Motor neuron (in vitro differentiated cells): ENCODE results near the gene SLC47A2. TPM values are rescaled to one million over a fixed set of nuclear protein-coding genes. Genes with fewer than 3 reads are reported as not detected.
A peak's percentile ranks its signal among the peaks of the same experiment; 100 is the strongest.
"Not testable (repeated sequence)": the region's sequence is repeated elsewhere in the genome, so short reads cannot be mapped to it uniquely, and the experiment has no call there.

Experiments
- ATAC-seq, 8 experiments: fragments of 200-7000 bp; cut with Tn5 transposase; replicated peaks in 6 of 8; 2 replicates each; pipeline ENCODE4 v1.8.0; 2021; ENCODE audit warnings: mild to moderate bottlenecking in 8 of 8, moderate library complexity in 8 of 8
- H3K27ac ChIP-seq, 2 donors: fragments of 250-450 bp; sonication (Bioruptor Pico); 2 replicates each; pipeline ENCODE4 v1.9.0; 2021; ENCODE audit warnings: antibody characterized with exemption in 2 of 2, mild to moderate bottlenecking in 2 of 2, moderate library complexity in 1 of 2
- H3K4me1 ChIP-seq, 2 donors: fragments of 250-450 bp; sonication (Bioruptor Pico); replicated peaks in 1 of 2; 2 replicates each; pipeline ENCODE4 v1.6.1; 2021; ENCODE audit warnings: antibody characterized with exemption in 2 of 2, mild to moderate bottlenecking in 2 of 2, moderate library complexity in 1 of 2
- H3K4me3 ChIP-seq, 5 donors: fragments of 250-450 bp; sonication (Bioruptor Pico); 2 replicates each; pipeline ENCODE4 v1.9.0; 2021; ENCODE audit warnings: antibody characterized with exemption in 5 of 5, mild to moderate bottlenecking in 5 of 5, moderate library complexity in 4 of 5
- WGBS, 10 experiments: fragments of 450-650 bp; shearing (Covaris generic); methylation state at CpG; one replicate each; pipeline ENCODE4 v1.0.0; 2022; 5-methylcytosine and 5-hydroxymethylcytosine counted together
- in situ Hi-C, 9 experiments: fragments of 400-800 bp; cut with MboI; loops; one replicate each; pipeline ENCODE4 v1.15.0; 2021; ENCODE audit warnings: low sequenced_read_pairs in 9 of 9, low pct_unique_long_range_greater_than_20kb in 2 of 9; ENCODE audit not compliant: unreplicated experiment in 9 of 9
- total RNA-seq, 8 experiments: library from RNA; unstranded; fragments of 300-600 nt; gene quantifications; 2 replicates each; pipeline versions ENCODE4 v1.2.3 to v1.2.4, GENCODE V29; 2022

SLC47A2 gene
- 1 to 10 TPM in 3 of 8 experiments, under 1 TPM in 5; 0.29 to 2.2 (median 0.60) TPM for total RNA-seq

GRCh38 chr17:19716108-19717030 is at the start of gene SLC47A2:
SLC47A2 (minus strand) TSS chr17:19716584; CDS start chr17:19716555, 29 bp downstream.
- H3K27ac ChIP-seq: no peak within 1 kb of the TSS
- ATAC-seq: peak in 6 of 8 experiments; percentile 14 to 97 (median 90)

DNA sequence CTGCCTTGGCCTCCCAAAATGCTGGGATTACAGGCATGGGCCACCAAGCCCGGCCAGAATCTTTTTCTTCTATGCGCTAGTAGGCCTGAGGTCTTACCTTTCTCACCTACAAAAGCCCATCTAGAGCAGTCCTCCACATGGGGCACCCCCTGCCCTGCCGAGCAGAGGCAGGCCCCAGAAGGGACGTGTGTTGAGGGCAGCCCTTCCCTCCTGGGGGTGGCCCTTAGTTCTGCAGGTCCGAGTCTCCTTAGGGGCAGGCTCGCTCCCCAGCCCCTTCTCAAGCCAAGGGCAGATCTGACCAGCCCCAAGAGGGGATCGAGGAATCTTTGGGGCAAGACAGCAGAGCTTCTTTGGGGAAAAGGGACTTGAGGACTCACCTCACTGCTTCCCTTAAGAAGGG is 49.6 kb upstream of the SLC47A2 start:
- in situ Hi-C loops: loop anchor here (5.0 to 25.0 kb wide), 4 partner anchors 251 to 404 kb away; partner anchors contain the start of gene B9D1 (in 8 of the 9)
- WGBS, 10 experiments: 80 to 100% (median 87%) methylated on average over 1 to 3 of the region's 7 CpGs; no CpG with 5 or more reads in 7 of the 10 experiments

More at GRCh38 chr17:19716108-19717030, at the start of gene SLC47A2:
- in situ Hi-C loops: no loop called here
- 43 to 54% methylated on average over 3 of the region's 13 CpGs; no CpG with 5 or more reads in 8 of the 10 experiments for WGBS, 10 experiments
- Histone ChIP-seq H3K4me3 (no peak within 1 kb of the TSS), H3K4me1 (peaks cover 6 to 8% of the 10 kb centered on the region in 2 donors)

DNA sequence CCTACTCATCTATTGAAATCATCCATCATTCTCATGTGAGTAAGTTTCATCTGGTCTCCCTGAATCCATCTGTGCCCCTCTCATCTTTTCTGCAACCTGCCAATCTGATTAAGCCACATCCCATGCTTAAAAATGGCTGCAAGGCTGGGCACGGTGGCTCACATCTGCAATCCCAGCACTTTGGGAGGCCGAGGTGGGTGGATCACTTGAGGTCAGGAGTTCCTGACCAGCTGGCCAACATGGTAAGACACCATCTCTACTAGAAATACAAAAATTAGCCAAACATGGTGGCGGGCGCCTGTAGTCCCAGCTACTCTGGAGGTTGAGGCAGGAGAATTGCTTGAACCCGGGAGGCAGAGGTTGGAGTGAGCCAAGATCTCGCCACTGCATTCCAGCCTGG is 47.6 kb upstream of the SLC47A2 start:
- not testable (repeated sequence) for H3K4me3 ChIP-seq, H3K4me1 ChIP-seq, H3K27ac ChIP-seq, ATAC-seq
- 71 to 100% (median 83%) methylated on average over 1 to 2 of the region's 6 CpGs; no CpG with 5 or more reads in 5 of the 10 experiments for WGBS, 10 experiments
- in situ Hi-C loops: loop anchor here in 8 of 9 experiments (10.0 to 25.0 kb wide), 3 partner anchors 249 to 402 kb away; partner anchors contain the start of gene B9D1 (in 8 of the 8)

More for the DNA sequence above, 49.6 kb upstream of the SLC47A2 start:
- Histone ChIP-seq H3K27ac (no peak overlapping the region), H3K4me3 (no peak overlapping the region), H3K4me1 (peaks cover 0 to 8% of the 10 kb centered on the region in 2 donors)
- ATAC-seq: peak in 3 of 8 experiments; percentile 3 to 11 (median 8)

DNA sequence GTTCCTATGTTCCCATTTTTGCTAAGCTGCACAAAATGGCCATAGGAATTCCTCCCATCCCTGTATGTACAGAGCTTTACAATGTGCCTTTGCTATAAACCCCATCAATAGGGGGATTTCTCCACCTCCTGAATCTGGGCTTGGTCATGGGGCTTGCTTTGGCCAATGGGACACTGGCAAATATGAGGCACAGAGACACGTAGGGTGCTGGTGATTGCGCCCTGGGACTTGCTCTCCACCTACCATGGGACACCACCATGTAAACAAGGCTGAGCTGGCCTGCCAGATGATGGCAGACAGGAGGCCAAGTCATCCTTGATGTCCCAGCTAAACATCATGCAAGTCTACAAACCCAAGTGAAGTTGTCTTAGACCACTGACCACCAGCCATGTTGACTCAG is 47.0 kb upstream of the SLC47A2 start:
- WGBS, 10 experiments: 67 to 100% (median 80%) methylated on average over 1 to 2 of the region's 2 CpGs; no CpG with 5 or more reads in 7 of the 10 experiments
- no peak for ATAC-seq
- Histone ChIP-seq H3K4me3 (no peak overlapping the region), H3K27ac (no peak overlapping the region), H3K4me1 (peaks cover 0 to 8% of the 10 kb centered on the region in 2 donors)
- in situ Hi-C loops: loop anchor here in 8 of 9 experiments (10.0 to 25.0 kb wide), 3 partner anchors 249 to 401 kb away; partner anchors contain the start of gene B9D1 (in 8 of the 8)

DNA sequence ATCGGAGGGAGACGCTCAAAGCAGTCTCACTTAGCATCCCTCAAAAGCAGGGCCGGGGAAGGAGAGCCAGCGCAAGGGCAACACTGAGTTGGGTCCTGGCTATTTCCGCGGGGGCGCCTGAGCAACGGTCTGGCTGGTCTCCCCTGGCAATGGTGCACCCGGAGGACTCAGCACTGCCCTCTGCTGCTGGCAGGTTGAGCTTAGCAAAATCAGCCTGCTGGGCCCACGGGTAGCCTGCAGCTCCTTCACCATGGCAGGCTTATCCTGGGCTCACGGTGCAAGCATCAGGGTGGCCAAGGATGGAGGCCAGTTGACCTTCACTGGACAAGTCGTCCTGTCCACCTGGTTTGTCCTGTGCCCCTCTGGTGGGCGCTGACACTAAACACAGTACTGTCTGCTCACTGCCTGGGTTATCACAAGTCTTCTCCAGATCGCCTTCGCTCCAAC is 46.2 kb upstream of the SLC47A2 start:
- Histone ChIP-seq H3K4me3 (no peak overlapping the region), H3K27ac (no peak overlapping the region), H3K4me1 (peaks cover 0 to 4% of the 10 kb centered on the region in 2 donors)
- peak; percentile 58 to 84 (median 78) for ATAC-seq
- WGBS, 10 experiments: 0 to 100% (median 33%) methylated on average over 1 to 4 of the region's 15 CpGs; no CpG with 5 or more reads in 4 of the 10 experiments
- in situ Hi-C loops: loop anchor here in 8 of 9 experiments (10.0 to 25.0 kb wide), 3 partner anchors 248 to 400 kb away; partner anchors contain the start of gene B9D1 (in 8 of the 8)

DNA sequence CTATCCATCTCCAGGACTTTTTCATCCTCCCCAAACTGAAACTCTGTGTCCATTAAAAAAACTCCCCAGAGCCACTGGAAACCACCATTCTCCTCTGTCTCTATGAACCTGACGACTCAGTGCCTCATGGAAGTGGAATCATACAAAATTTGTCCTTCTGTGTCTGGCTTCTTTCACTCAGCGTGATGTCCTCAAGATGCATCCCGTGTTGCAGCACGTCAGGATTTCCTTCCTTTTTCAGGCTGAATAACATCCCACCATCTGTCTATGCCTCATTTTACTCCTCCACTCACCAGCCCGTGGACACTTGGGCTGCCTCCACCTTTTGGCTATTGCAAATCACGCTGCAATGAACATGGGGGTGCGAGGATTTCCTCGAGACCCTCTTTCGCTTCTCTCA is 44.4 kb upstream of the SLC47A2 start:
- in situ Hi-C loops: loop anchor here in 8 of 9 experiments (10.0 to 25.0 kb wide), 3 partner anchors 246 to 398 kb away; partner anchors contain the start of gene B9D1 (in 8 of the 8)
- ATAC-seq: no peak
- WGBS, 10 experiments: 33 to 92% (median 79%) methylated on average over 1 to 8 of the region's 9 CpGs; no CpG with 5 or more reads in 2 of the 10 experiments
- Histone ChIP-seq H3K4me1 (no peaks in the 10 kb centered on the region), H3K27ac (no peak overlapping the region), H3K4me3 (no peak overlapping the region)

- ATAC-seq: peak in 4 of 8 experiments; percentile 20 to 69 (median 40)
- in situ Hi-C loops: loop anchor here in 8 of 9 experiments (10.0 to 25.0 kb wide), 3 partner anchors 245 to 398 kb away; partner anchors contain the start of gene B9D1 (in 8 of the 8)
- Histone ChIP-seq H3K4me1 (no peaks in the 10 kb centered on the region), H3K27ac (no peak overlapping the region), H3K4me3 (no peak overlapping the region)
- WGBS, 10 experiments: 68 to 100% (median 86%) methylated on average over 1 to 10 of the region's 24 CpGs; no CpG with 5 or more reads in 3 of the 10 experiments
Observed at GRCh38 chr17:19759568-19760549, 43.5 kb upstream of the SLC47A2 start.

- Histone ChIP-seq H3K4me3 (no peak overlapping the region), H3K27ac (no peak overlapping the region), H3K4me1 (no peaks in the 10 kb centered on the region)
- 65 to 80% (median 80%) methylated on average over 1 to 7 of the region's 12 CpGs; no CpG with 5 or more reads in 3 of the 10 experiments for WGBS, 10 experiments
- in situ Hi-C loops: loop anchor here in 8 of 9 experiments (25.0 kb wide), 2 partner anchors 245 to 395 kb away; partner anchors contain the start of gene B9D1 (in 8 of the 8)
- ATAC-seq: no peak
Observed at GRCh38 chr17:19757536-19758180, 41.3 kb upstream of the SLC47A2 start.

DNA sequence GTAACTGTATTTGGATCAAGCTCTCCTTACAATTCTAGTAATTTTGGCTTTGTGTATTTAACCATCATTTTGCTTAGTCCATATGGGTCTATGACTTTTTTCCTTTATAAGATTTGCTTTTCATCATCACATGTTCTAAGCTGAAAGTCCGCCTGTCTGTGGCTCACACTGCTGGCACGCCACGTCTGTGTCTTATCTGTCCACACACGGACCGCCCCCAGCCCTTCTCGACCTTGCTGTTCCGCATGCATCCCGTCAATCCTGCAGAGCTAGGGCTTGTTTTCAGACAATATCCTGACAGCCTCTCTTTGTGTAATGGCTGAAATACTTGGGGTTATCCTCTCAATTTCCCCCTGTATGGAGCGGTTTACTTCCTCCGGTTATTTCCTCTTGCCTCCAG is 40.2 kb upstream of the SLC47A2 start:
- H3K27ac ChIP-seq: no peak overlapping the region
- no peaks in the 10 kb centered on the region for H3K4me1 ChIP-seq
- WGBS, 10 experiments: 40 to 100% (median 79%) methylated on average over 1 to 9 of the region's 10 CpGs; no CpG with 5 or more reads in 1 of the 10 experiments
- H3K4me3 ChIP-seq: no peak overlapping the region
- no peak for ATAC-seq
- in situ Hi-C loops: loop anchor here in 8 of 9 experiments (25.0 kb wide), 2 partner anchors 244 to 394 kb away; partner anchors contain the start of gene B9D1 (in 8 of the 8)

- in situ Hi-C loops: loop anchor here in 8 of 9 experiments (25.0 kb wide), 2 partner anchors 244 to 394 kb away; partner anchors contain the start of gene B9D1 (in 8 of the 8)
- Histone ChIP-seq H3K4me1 (no peaks in the 10 kb centered on the region), H3K4me3 (no peak overlapping the region), H3K27ac (no peak overlapping the region)
- 60 to 93% (median 82%) methylated on average over 1 to 4 of the region's 11 CpGs; no CpG with 5 or more reads in 2 of the 10 experiments for WGBS, 10 experiments
- ATAC-seq: no peak
Observed at GRCh38 chr17:19755821-19756510, 39.6 kb upstream of the SLC47A2 start.

DNA sequence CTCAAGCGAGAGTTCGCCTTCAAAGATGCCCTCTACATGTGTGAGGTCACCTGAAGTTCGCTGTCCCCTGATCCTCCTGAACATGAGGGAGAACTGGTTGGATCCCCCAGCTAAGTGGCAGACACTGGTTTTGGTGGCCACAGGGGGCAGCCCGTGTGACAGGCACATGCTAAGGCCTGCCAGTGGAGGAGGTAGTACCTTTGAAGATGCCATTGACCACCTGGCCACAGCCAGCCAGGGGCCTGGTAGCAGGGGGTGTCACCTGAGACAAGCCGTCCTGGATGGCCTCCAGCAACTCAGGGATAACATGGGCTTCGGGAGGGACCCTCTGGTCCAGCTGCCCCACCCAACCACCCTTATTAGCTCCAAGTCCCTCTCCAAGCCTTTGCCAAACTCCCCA is 39.0 kb upstream of the SLC47A2 start:
- H3K4me1 ChIP-seq: no peaks in the 10 kb centered on the region
- no peak overlapping the region for H3K27ac ChIP-seq
- WGBS, 10 experiments: 81 to 100% (median 94%) methylated on average over 1 to 3 of the region's 6 CpGs; no CpG with 5 or more reads in 5 of the 10 experiments
- in situ Hi-C loops: loop anchor here in 8 of 9 experiments (25.0 kb wide), 2 partner anchors 243 to 393 kb away; partner anchors contain the start of gene B9D1 (in 8 of the 8)
- no peak overlapping the region for H3K4me3 ChIP-seq
- no peak for ATAC-seq
